ENCODE measurements around the gene KPNB1.

KPNB1 gene

GRCh38 chr17:47649153-47649971 is at the start of gene KPNB1:
KPNB1 (plus strand) TSS chr17:47649919; CDS start chr17:47650245, 326 bp downstream.
- ATAC-seq: peak; percentile 84 to 89

GRCh38 chr17:47603830-47604597 is 45.7 kb upstream of the KPNB1 start:
- no peak for ATAC-seq

GRCh38 chr17:47604598-47604927 is 45.2 kb upstream of the KPNB1 start:
- no peak for ATAC-seq

GRCh38 chr17:47605011-47605410 is 44.7 kb upstream of the KPNB1 start:
- no peak for ATAC-seq

- no peak for ATAC-seq
Observed at GRCh38 chr17:47607481-47607880, 42.2 kb upstream of the KPNB1 start.

GRCh38 chr17:47611372-47612350 is 38.1 kb upstream of the KPNB1 start:
- no peak for ATAC-seq

DNA sequence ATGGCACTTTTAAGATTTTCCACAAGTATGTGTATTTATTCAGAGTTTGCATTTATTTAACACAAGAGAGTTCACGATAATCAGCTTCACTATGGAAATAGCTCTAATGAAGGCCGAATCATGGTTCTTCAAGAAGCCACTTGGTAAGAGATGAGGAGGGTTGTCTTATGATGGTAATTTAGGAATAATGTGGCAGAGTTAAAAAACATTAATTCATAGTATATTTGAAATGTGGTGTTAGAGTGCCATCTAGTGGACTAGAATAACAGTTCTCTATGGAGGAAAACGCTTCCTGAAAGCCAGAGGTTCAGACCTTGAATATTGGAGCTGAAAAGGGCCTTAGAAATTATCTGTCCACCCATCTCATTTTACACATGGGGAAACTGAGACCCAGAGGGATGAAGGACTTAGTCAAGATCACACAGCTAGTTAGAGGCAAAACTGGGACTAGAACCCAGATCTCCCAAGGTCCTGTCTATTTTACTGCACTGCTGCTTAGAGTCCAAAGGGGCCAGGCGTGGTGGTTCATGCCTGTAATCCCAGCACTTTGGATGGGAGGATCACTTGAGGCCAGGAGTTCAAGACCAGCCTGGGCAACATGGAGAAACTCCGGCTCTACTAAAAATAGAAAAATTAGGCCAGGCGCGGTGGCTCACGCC is 33.8 kb upstream of the KPNB1 start:
- ATAC-seq: peak in 1 of 2 donors; percentile 21

DNA sequence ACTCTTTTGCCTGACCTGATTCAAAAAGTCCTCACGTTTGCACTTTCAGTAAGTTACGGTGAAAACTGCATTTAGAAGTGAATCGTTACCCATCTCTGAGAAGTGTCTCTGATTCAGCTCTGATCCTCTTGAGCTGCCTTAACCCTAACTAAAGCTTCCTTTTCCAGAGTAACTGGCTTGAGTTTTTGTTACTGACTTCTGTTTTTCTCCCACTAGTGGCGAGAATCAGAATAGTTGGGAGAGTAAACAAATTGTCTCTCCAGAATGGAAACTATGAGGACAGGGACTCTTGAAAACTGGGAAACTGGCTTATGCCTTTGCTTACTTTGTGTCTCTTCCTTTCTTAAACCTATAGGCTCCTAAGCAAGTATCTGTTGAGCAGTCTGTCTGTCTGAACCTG is 31.3 kb upstream of the KPNB1 start:
- no peak for ATAC-seq

- peak; percentile 90 to 95 for ATAC-seq
Observed at GRCh38 chr17:47620503-47621245, 29.0 kb upstream of the KPNB1 start.

DNA sequence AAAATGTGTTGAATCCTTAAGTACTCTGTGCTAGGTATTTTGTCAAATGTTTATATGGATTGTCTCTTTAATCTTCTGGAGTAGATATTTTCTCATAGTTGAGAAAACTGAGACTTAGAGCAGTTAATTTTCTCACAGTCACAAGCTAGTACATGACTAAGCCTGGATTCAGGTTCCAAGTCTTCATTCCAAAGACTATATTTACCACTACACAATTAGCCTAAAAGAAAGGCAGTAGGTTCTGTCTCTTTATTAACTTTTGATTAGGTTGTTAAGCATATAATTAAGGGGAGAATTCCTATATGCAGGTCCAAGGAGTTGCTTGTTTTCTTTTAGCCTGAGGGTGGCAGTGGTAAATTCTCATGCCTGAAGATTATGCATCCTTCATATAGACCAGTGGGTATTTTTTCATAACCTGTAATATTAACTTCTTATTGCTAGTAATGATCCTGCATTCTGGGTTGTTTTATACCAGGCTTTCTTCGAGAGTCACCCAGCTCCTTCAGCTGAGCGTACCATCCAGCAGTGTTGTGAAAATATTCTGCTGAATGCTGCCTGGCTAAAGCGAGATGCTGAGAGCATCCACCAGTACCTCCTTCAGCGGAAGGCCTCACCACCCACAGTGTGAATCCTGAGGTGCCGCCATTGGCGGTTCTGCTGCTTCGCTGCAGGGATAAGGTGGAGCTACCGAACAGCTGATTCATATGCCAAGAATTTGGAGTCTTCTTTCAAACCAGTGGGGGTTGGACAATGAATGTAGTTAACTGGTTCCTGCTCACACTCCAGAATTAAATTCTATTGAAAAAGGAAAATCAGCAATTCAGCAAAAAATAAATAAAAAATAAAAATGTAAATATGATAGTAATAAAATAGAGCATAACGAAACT is 28.2 kb upstream of the KPNB1 start:
- no peak for ATAC-seq

- ATAC-seq: no peak
Observed at GRCh38 chr17:47622180-47622549, 27.6 kb upstream of the KPNB1 start.

GRCh38 chr17:47624727-47625068 is 25.0 kb upstream of the KPNB1 start:
- no peak for ATAC-seq

DNA sequence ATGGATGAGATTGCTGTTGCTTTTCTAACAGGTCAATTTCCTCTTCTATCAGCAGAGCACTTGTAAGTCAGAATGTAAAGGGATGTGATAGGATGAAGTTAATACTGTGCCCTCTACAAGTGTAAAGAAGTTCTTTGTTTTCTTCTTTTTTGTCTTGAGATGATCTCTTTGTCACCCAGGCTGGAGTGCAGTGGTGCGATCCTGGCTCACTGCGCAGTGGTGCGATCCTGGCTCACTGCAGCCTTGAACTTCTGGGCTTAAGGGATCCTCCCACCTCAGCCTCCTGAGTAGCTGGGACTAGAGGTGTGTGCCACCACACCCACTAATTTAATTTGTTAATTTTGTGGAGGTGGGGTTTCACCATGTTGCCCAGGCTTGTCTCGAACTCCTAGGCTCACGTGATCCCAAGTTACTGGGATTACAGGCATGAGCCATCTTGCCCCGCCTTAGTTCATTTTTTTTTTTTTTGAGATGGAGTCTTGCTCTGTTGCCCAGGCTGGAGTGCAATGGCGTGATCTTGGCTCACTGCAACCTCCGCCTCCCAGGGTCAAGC is 21.6 kb upstream of the KPNB1 start:
- ATAC-seq: no peak

DNA sequence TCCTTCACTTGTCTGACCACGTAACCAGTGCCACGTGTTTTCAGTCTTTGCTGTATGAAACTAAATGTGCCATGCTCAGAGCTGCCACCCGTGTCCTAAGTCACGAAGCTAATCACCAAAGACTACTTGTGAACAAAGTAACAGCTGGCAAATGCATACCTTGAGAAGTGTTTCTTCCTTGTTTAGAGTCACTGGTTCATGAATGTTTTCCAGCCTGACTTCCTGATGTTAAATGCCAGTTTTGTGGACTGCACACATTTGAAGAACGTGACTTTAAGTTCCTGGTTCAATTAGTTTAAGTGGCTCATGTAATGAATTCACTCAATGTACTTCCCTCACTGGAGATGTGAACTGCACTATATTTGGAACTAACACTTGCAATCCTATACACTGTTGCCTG is 19.9 kb upstream of the KPNB1 start:
- ATAC-seq: no peak

DNA sequence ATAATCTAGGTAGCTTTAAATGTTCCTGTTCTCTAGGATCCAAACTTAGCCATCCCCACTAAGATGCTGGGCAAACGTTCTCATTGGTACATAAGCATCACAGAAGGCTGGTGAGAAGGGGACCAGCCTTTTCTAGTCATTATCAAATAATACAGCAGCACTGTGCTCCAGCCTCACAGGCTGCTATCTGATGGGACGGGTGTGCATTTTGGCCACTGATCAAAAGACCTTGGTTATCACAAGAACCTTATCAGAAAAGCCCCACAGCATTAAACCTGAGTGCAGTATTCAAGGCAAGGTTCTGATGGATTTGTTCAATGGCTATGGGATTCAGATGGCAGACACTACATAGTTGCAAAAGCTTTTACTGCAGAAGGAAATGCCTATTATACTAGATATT is 19.1 kb upstream of the KPNB1 start:
- ATAC-seq: no peak

DNA sequence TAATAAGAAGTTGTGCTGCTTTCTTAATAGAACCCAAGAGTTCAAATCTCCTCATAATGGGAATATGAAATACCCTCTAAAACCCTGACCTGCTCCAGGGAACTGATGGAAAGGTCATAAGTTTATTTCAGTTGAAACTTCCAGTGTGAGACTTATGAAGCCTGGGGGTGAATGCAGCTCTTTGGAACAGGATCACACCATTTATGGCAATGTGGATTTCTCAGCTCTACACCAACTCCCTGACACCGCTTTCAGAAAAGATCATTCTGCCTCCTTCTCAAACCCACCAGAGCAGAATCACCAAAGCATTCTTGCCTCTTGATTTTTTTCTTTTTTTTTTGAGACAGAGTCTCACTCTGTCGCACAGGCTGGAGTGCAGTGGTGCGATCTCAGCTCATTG is 16.7 kb upstream of the KPNB1 start:
- ATAC-seq: no peak

DNA sequence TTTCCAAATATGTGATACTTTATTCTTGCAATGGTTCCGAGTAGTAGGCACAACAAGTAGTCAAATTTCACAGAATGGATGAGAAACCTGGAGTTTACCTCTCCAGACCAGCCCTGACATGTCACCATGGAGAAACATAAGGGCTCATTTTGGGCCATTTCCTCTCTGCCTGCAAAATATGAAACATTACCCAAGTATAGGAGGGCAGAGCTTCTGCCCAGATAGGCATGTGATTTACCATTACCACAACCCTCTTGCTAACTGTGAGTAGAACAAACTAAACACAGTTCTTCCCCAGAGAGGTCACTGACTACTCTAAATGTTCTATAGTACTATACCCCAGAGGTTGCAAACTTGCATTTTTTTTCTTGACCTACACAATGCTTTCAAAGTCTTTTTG is 15.7 kb upstream of the KPNB1 start:
- ATAC-seq: no peak

DNA sequence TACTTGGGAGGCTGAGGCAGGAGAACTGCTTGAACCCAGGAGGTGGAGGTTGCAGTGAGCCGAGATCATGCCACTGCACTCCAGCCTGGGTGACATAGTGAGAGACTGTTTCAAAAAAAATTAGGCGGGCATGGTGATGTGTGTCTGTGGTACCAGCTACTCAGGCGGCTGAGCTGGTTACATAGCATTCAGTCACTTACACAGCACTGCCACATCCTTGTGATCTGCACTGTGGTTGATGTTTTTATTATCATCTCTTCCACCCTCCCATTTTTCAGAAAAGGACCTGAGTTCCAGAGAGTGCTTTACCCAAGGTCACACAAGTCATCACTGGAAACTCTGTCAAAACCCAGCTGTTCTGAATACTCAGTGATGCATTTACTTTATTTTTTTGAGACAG is 14.8 kb upstream of the KPNB1 start:
- no peak for ATAC-seq

DNA sequence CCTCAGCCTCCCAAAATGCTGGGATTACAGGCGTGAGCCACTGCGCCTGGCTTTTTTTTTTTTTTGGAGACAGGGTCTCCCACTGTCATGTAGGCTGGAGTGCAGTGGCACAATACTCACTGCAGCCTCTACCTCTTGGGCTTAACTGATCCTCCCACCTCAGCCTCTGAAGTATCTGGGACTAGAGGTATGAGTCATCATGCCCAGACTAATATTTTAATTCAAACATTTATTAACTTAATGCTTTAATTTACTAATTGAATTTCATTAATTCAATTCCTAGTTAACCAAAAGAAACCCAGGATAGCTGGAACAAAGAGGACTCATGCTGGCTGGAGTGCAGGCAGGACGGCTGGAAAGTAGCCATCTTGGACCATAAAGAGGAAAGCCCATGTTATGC is 14.0 kb upstream of the KPNB1 start:
- no peak for ATAC-seq

DNA sequence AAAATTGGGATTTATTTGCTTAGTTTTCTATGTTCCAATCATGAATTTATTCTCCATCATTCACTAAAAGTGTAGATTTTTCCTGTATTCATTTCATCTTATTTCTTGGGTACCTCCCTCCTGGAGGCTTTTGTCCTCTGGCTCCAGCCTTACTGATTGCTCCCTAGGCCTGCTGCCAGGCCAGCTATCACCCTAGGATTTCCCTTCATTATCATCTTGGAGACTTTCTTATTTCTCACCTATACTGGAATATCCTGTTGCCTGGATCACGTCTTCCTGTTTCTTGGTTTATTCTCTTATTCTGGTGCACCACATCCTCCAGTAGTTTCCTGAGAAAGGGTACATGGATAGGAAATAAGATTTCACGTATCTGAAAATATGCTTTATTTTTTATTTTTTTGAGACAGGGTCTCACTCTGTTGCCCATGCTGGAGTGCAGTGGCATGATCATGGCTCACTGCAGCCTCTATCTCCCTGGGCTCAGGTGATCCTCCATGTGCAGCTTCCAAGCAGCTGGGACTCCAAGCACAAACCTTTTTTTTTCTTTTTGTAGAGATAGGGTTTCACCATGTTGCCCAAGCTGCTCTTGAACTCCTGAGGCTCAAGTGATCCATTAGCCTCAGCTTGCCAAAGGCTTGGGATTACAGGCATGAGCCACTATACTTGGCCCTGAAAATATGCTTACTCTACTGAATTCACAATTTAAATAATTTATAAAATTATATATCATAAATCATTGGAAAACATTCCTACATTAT is 13.3 kb upstream of the KPNB1 start:
- ATAC-seq: no peak

Measured in activated CD4-positive, CD25-positive, alpha-beta regulatory T cell treated with anti-CD3 and anti-CD28 coated beads, Interleukin-2, amount 50 U/mL, for 24 hours (primary cell).